Gastroesophageal sphincter (tissue), 4 donors: ENCODE data around the gene CYTL1. TPM values are rescaled to one million over a fixed set of nuclear protein-coding genes. Genes with fewer than 3 reads are reported as not detected.

Experiments used
- total RNA-seq, 4 donors: library from RNA; depleted of rRNA; stranded (reverse); fragments of >200 nt; gene quantifications; one replicate each; pipeline ENCODE4 v1.1.0, GENCODE V29; 2016

CYTL1 gene
- total RNA-seq, 4 donors from 2014 or later, result 1.4 to 5.0 (median 2.3) TPM

Other genes starting within 250 kb of the CYTL1 start
- gene MSX1, start 159.8 kb downstream of the CYTL1 start, total RNA-seq, result 1 to 10 TPM; 2.0 to 5.3 (median 2.4) TPM
- gene STK32B, start 32.0 kb upstream of the CYTL1 start, total RNA-seq, result 1 to 10 TPM; 1.9 to 5.3 (median 2.4) TPM